ENCODE results near the gene CDH4.

CDH4 gene

GRCh38 chr20:61287583-61288275, 35.7 kb downstream of the CDH4 start:
- Mint-ChIP-seq H3K4me3 (no peak overlapping the region), H3K27ac (no peak overlapping the region), H3K36me3 (no peaks in the 10 kb centered on the region), H3K4me1 (no peaks in the 10 kb centered on the region), H3K9me3 (no peaks in the 10 kb centered on the region)
- DNase-seq (ENCODE audit: low spot score in 2 of 2): no peak
- no peak for ATAC-seq

- no peaks in the 10 kb centered on the region for H3K36me3 Mint-ChIP-seq
Observed at GRCh38 chr20:61288331-61288784, 36.3 kb downstream of the CDH4 start.

GRCh38 chr20:61289166-61289565, 37.1 kb downstream of the CDH4 start:
- H3K36me3 Mint-ChIP-seq: no peaks in the 10 kb centered on the region
- H3K4me3 Mint-ChIP-seq: no peak overlapping the region
- H3K4me1 Mint-ChIP-seq: no peaks in the 10 kb centered on the region
- no peak for DNase-seq (ENCODE audit: low spot score in 2 of 2)
- no peaks in the 10 kb centered on the region for H3K9me3 Mint-ChIP-seq
- H3K27ac Mint-ChIP-seq: no peak overlapping the region
- ATAC-seq: no peak

More at GRCh38 chr20:61288331-61288784, 36.3 kb downstream of the CDH4 start:
- DNase-seq (ENCODE audit: low spot score in 2 of 2): no peak
- Mint-ChIP-seq H3K9me3 (no peaks in the 10 kb centered on the region), H3K4me1 (no peaks in the 10 kb centered on the region), H3K4me3 (no peak overlapping the region), H3K27ac (no peak overlapping the region)
- no peak for ATAC-seq

- Mint-ChIP-seq H3K27ac (no peak overlapping the region), H3K9me3 (no peaks in the 10 kb centered on the region), H3K4me3 (no peak overlapping the region), H3K4me1 (no peaks in the 10 kb centered on the region), H3K36me3 (no peaks in the 10 kb centered on the region)
- DNase-seq (ENCODE audit: low spot score in 2 of 2) (no peak), ATAC-seq (no peak)
Observed at GRCh38 chr20:61290721-61291120, 38.7 kb downstream of the CDH4 start.

- ATAC-seq (no peak), DNase-seq (ENCODE audit: low spot score in 2 of 2) (no peak)
- no peaks in the 10 kb centered on the region for H3K4me1 Mint-ChIP-seq
- H3K4me3 Mint-ChIP-seq: no peak overlapping the region
- H3K36me3 Mint-ChIP-seq: no peaks in the 10 kb centered on the region
- no peak overlapping the region for H3K27ac Mint-ChIP-seq
- H3K9me3 Mint-ChIP-seq: peaks cover 3% of the 10 kb centered on the region
Observed at GRCh38 chr20:61291166-61291829, 39.2 kb downstream of the CDH4 start.

- Mint-ChIP-seq H3K4me1 (no peaks in the 10 kb centered on the region), H3K4me3 (no peak overlapping the region), H3K9me3 (peaks cover 3% of the 10 kb centered on the region), H3K27ac (no peak overlapping the region), H3K36me3 (no peaks in the 10 kb centered on the region)
- DNase-seq (ENCODE audit: low spot score in 2 of 2): no peak
- ATAC-seq: no peak
Observed at GRCh38 chr20:61292391-61292790, 40.3 kb downstream of the CDH4 start.

- DNase-seq (ENCODE audit: low spot score in 2 of 2): no peak
- Mint-ChIP-seq H3K27ac (no peak overlapping the region), H3K4me3 (no peak overlapping the region), H3K4me1 (no peaks in the 10 kb centered on the region), H3K36me3 (no peaks in the 10 kb centered on the region), H3K9me3 (peaks cover 3% of the 10 kb centered on the region)
- no peak for ATAC-seq
Observed at GRCh38 chr20:61292821-61293612, 41.0 kb downstream of the CDH4 start.

- ATAC-seq (no peak), DNase-seq (ENCODE audit: low spot score in 2 of 2) (no peak)
- no peak overlapping the region for H3K4me3 Mint-ChIP-seq
- no peaks in the 10 kb centered on the region for H3K36me3 Mint-ChIP-seq
- H3K9me3 Mint-ChIP-seq: peaks cover 3% of the 10 kb centered on the region
- H3K4me1 Mint-ChIP-seq: no peaks in the 10 kb centered on the region
- no peak overlapping the region for H3K27ac Mint-ChIP-seq
Observed at GRCh38 chr20:61293951-61294350, 41.9 kb downstream of the CDH4 start.

GRCh38 chr20:61295249-61295648, 43.2 kb downstream of the CDH4 start:
- ATAC-seq: no peak
- Mint-ChIP-seq H3K4me1 (no peaks in the 10 kb centered on the region), H3K9me3 (peaks cover 3% of the 10 kb centered on the region), H3K27ac (no peak overlapping the region), H3K4me3 (no peak overlapping the region), H3K36me3 (no peaks in the 10 kb centered on the region)
- DNase-seq (ENCODE audit: low spot score in 2 of 2): no peak

- Mint-ChIP-seq H3K27ac (no peak overlapping the region), H3K4me1 (no peaks in the 10 kb centered on the region), H3K9me3 (peaks cover 3% of the 10 kb centered on the region), H3K4me3 (no peak overlapping the region), H3K36me3 (no peaks in the 10 kb centered on the region)
- no peak for DNase-seq (ENCODE audit: low spot score in 2 of 2)
- no peak for ATAC-seq
Observed at GRCh38 chr20:61295682-61296628, 43.9 kb downstream of the CDH4 start.

- Mint-ChIP-seq H3K36me3 (no peaks in the 10 kb centered on the region), H3K4me1 (no peaks in the 10 kb centered on the region), H3K27ac (no peak overlapping the region), H3K4me3 (no peak overlapping the region), H3K9me3 (peaks cover 3% of the 10 kb centered on the region)
- DNase-seq (ENCODE audit: low spot score in 2 of 2) (no peak), ATAC-seq (no peak)
Observed at GRCh38 chr20:61296629-61297019, 44.6 kb downstream of the CDH4 start.

- no peak for DNase-seq (ENCODE audit: low spot score in 2 of 2)
Observed at GRCh38 chr20:61297491-61297890, 45.4 kb downstream of the CDH4 start.

GRCh38 chr20:61297986-61298385, 45.9 kb downstream of the CDH4 start:
- no peak overlapping the region for H3K4me3 Mint-ChIP-seq
- H3K27ac Mint-ChIP-seq: no peak overlapping the region
- DNase-seq (ENCODE audit: low spot score in 2 of 2) (no peak), ATAC-seq (no peak)
- H3K36me3 Mint-ChIP-seq: no peaks in the 10 kb centered on the region
- peaks cover 3% of the 10 kb centered on the region for H3K9me3 Mint-ChIP-seq
- H3K4me1 Mint-ChIP-seq: no peaks in the 10 kb centered on the region

More at GRCh38 chr20:61297491-61297890, 45.4 kb downstream of the CDH4 start:
- no peak overlapping the region for H3K27ac Mint-ChIP-seq
- ATAC-seq: no peak
- no peaks in the 10 kb centered on the region for H3K36me3 Mint-ChIP-seq
- no peaks in the 10 kb centered on the region for H3K4me1 Mint-ChIP-seq
- H3K9me3 Mint-ChIP-seq: peaks cover 3% of the 10 kb centered on the region
- no peak overlapping the region for H3K4me3 Mint-ChIP-seq

- DNase-seq (ENCODE audit: low spot score in 2 of 2) (no peak), ATAC-seq (no peak)
- Mint-ChIP-seq H3K4me1 (no peaks in the 10 kb centered on the region), H3K9me3 (peaks cover 3% of the 10 kb centered on the region), H3K27ac (no peak overlapping the region), H3K36me3 (no peaks in the 10 kb centered on the region), H3K4me3 (no peak overlapping the region)
Observed at GRCh38 chr20:61298661-61299060, 46.6 kb downstream of the CDH4 start.

- DNase-seq (ENCODE audit: low spot score in 2 of 2) (no peak), ATAC-seq (no peak)
- Mint-ChIP-seq H3K27ac (no peak overlapping the region), H3K9me3 (peaks cover 3% of the 10 kb centered on the region), H3K4me3 (no peak overlapping the region), H3K4me1 (no peaks in the 10 kb centered on the region), H3K36me3 (no peaks in the 10 kb centered on the region)
Observed at GRCh38 chr20:61299104-61299503, 47.0 kb downstream of the CDH4 start.

All from stimulated activated effector memory CD8-positive, alpha-beta T cell treated with anti-CD3 and anti-CD28 coated beads, Interleukin-12 subunit alpha, Interleukin-12 subunit beta, amount 100 ng/mL, for 72 hours (primary cell).